GM23248 (cell line): Measurements from ENCODE around the gene UFD1.
"Not testable (repeated sequence)": the region's sequence is repeated elsewhere in the genome, so short reads cannot be mapped to it uniquely, and the experiment has no call there.

Experiments
- EZH2 ChIP-seq: fragments of 200-600 bp; sonication (generic); IDR thresholded peaks from 2 replicates; pipeline ENCODE4 v1.6.1; 2018; ENCODE audit warnings: antibody characterized with exemption, mild to moderate bottlenecking; ENCODE audit not compliant: insufficient read depth, poor library complexity, severe bottlenecking
- EZH2phosphoT487 ChIP-seq: fragments of 200-600 bp; sonication (generic); IDR thresholded peaks from 2 replicates; pipeline ENCODE4 v1.6.1; 2018; ENCODE audit warnings: antibody characterized with exemption, moderate library complexity, mild to moderate bottlenecking, low read depth; ENCODE audit not compliant: insufficient read depth

GRCh38 chr22:19436444-19437161 lies 42.4 kb downstream of the UFD1 start:
- not testable (repeated sequence) for TF ChIP-seq EZH2, EZH2phosphoT487
